Measurements from ENCODE around the gene HES4. TPM values are rescaled to one million over a fixed set of nuclear protein-coding genes. Genes with fewer than 3 reads are reported as not detected.

The HES4 gene
- total RNA-seq, 1 donor from 2014 or later, result 149 TPM

DNA sequence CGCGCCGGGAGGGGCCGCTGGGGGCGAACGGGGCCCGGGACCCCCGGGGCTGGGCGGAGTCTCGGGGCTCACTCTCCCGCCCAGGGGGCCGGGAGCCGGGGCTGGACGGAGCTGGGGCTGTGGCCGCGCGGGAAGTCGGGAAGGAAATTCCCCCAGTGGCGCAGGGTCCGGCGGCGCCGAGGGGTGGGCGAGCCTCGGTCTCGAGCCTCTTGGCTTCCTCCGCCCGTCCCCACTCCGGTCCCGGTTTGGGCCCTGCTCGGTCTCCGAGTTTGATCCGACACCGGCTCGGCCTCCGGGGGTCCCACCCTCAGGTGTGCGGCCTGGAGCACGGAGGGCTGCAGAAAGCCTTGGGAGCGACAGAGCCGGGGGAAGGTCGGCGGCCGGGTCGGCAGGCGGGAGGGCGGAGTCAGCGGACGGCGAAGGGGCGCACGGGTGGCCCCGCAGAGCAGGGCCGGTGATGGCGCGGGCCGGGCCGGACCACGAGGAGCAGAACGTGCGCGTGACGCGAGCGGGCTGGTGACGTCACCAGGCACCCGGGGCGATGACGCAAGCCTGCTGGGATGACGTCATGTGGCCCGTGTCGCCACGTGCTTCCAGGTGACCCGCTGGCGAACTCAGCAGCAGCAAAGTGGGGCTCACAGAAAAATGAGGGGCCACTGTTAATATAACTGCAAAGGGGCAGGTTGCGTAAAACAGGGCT, 610 bp upstream of the HES4 start:
- no peaks in the 10 kb centered on the region for H3K9me3 Mint-ChIP-seq (ENCODE audit: unreplicated experiment)
- peaks cover 34% of the 10 kb centered on the region for H4K20me1 ChIP-seq (ENCODE audit: insufficient read depth, low read length)
- no peaks in the 10 kb centered on the region for H3K36me3 ChIP-seq (ENCODE audit: insufficient read depth, low read length)
- DNase-seq (ENCODE audit: low read depth) (peak; percentile 71), FAIRE-seq (no peak)
- peaks cover 6% of the 10 kb centered on the region for H3K36me3 Mint-ChIP-seq (ENCODE audit: low read depth, unreplicated experiment)
- peak overlapping the region; percentile 67 for H3K4me3 ChIP-seq (ENCODE audit: insufficient read depth, low read depth, low read length)
- H3K4me2 ChIP-seq (ENCODE audit: low read length), result peak overlapping the region; percentile 95
- no peaks in the 10 kb centered on the region for H3K79me2 ChIP-seq (ENCODE audit: insufficient read depth, low read length)
- H3K4me3 Mint-ChIP-seq (ENCODE audit: unreplicated experiment), result peak overlapping the region; percentile 94
- TF ChIP-seq EZH2 (IDR thresholded peaks at IDR 0.05; ENCODE audit: insufficient read depth, low read length), result no peak
- TF ChIP-seq, protein P1, sequence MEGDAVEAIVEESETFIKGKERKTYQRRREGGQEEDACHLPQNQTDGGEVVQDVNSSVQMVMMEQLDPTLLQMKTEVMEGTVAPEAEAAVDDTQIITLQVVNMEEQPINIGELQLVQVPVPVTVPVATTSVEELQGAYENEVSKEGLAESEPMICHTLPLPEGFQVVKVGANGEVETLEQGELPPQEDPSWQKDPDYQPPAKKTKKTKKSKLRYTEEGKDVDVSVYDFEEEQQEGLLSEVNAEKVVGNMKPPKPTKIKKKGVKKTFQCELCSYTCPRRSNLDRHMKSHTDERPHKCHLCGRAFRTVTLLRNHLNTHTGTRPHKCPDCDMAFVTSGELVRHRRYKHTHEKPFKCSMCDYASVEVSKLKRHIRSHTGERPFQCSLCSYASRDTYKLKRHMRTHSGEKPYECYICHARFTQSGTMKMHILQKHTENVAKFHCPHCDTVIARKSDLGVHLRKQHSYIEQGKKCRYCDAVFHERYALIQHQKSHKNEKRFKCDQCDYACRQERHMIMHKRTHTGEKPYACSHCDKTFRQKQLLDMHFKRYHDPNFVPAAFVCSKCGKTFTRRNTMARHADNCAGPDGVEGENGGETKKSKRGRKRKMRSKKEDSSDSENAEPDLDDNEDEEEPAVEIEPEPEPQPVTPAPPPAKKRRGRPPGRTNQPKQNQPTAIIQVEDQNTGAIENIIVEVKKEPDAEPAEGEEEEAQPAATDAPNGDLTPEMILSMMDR (IDR thresholded peaks at IDR 0.05; ENCODE audit: insufficient read depth, low read depth, low read length), result no peak
- H3K27me3 Mint-ChIP-seq (ENCODE audit: low read depth, unreplicated experiment), result no peaks in the 10 kb centered on the region
- peaks cover 24% of the 10 kb centered on the region for H3K4me1 ChIP-seq (ENCODE audit: insufficient read depth, low read length)
- H3K9ac ChIP-seq (ENCODE audit: low read length), result peak overlapping the region; percentile 97
- peak overlapping the region; percentile 98 for H3K27ac ChIP-seq (ENCODE audit: low read depth, low read length)
- no peaks in the 10 kb centered on the region for H3K9me3 ChIP-seq (ENCODE audit: insufficient read depth, low read depth, low read length)
- H3K27ac Mint-ChIP-seq (ENCODE audit: unreplicated experiment), result peak overlapping the region; percentile 99
- no peaks in the 10 kb centered on the region for H3K27me3 ChIP-seq (ENCODE audit: insufficient read depth, low read length)
- peak overlapping the region; percentile 61 for H2AFZ ChIP-seq (ENCODE audit: low read depth, low read length)
- H3K4me1 Mint-ChIP-seq (ENCODE audit: low read depth, unreplicated experiment), result peaks cover 19% of the 10 kb centered on the region

- peak; percentile 78 for TF ChIP-seq EZH2 (IDR thresholded peaks at IDR 0.05; ENCODE audit: insufficient read depth, low read length)
- TF ChIP-seq, protein P1 (IDR thresholded peaks at IDR 0.05; ENCODE audit: insufficient read depth, low read depth, low read length), result no peak
- H3K4me1 ChIP-seq (ENCODE audit: insufficient read depth, low read length), result peaks cover 14% of the 10 kb centered on the region
- H3K27me3 ChIP-seq (ENCODE audit: insufficient read depth, low read length), result no peaks in the 10 kb centered on the region
- FAIRE-seq (no peak), DNase-seq (ENCODE audit: low read depth) (no peak)
- H3K27me3 Mint-ChIP-seq (ENCODE audit: low read depth, unreplicated experiment), result no peaks in the 10 kb centered on the region
- H3K4me2 ChIP-seq (ENCODE audit: low read length), result peak overlapping the region; percentile 95
- H3K4me3 ChIP-seq (ENCODE audit: insufficient read depth, low read depth, low read length), result peak overlapping the region; percentile 59
- H3K4me3 Mint-ChIP-seq (ENCODE audit: unreplicated experiment), result peak overlapping the region; percentile 79
- H3K27ac Mint-ChIP-seq (ENCODE audit: unreplicated experiment), result no peak overlapping the region
- no peaks in the 10 kb centered on the region for H3K9me3 Mint-ChIP-seq (ENCODE audit: unreplicated experiment)
- no peaks in the 10 kb centered on the region for H3K36me3 ChIP-seq (ENCODE audit: insufficient read depth, low read length)
- no peaks in the 10 kb centered on the region for H3K79me2 ChIP-seq (ENCODE audit: insufficient read depth, low read length)
- peaks cover 27% of the 10 kb centered on the region for H4K20me1 ChIP-seq (ENCODE audit: insufficient read depth, low read length)
- H3K9ac ChIP-seq (ENCODE audit: low read length), result peak overlapping the region; percentile 97
- H3K9me3 ChIP-seq (ENCODE audit: insufficient read depth, low read depth, low read length), result no peaks in the 10 kb centered on the region
- no peak overlapping the region for H2AFZ ChIP-seq (ENCODE audit: low read depth, low read length)
- H3K27ac ChIP-seq (ENCODE audit: low read depth, low read length), result peak overlapping the region; percentile 42
- peaks cover 9% of the 10 kb centered on the region for H3K4me1 Mint-ChIP-seq (ENCODE audit: low read depth, unreplicated experiment)
- peaks cover 8% of the 10 kb centered on the region for H3K36me3 Mint-ChIP-seq (ENCODE audit: low read depth, unreplicated experiment)
Observed at GRCh38 chr1:998995-999724, 737 bp downstream of the HES4 start.

DNA sequence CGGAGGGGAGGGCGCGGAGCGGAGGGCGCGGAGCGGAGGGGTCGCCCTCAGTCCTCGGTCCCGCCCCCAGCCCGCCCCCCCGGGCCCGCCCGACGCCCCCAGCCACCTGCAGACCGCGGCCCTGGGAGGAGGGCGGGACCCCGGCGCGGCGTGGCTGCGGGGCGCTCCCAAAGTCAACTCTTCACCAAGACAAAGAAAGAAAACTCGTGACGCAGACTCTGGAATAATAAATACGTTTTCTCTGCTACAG, 1.2 kb downstream of the HES4 start:
- peak overlapping the region; percentile 97 for H3K9ac ChIP-seq (ENCODE audit: low read length)
- no peak for FAIRE-seq
- peak overlapping the region; percentile 70 for H3K4me3 Mint-ChIP-seq (ENCODE audit: unreplicated experiment)
- H3K4me2 ChIP-seq (ENCODE audit: low read length), result peak overlapping the region; percentile 95
- DNase-seq (ENCODE audit: low read depth), result no peak
- no peaks in the 10 kb centered on the region for H3K27me3 Mint-ChIP-seq (ENCODE audit: low read depth, unreplicated experiment)
- H2AFZ ChIP-seq (ENCODE audit: low read depth, low read length), result no peak overlapping the region
- TF ChIP-seq EZH2 (IDR thresholded peaks at IDR 0.05; ENCODE audit: insufficient read depth, low read length), result no peak
- TF ChIP-seq, protein P1 (IDR thresholded peaks at IDR 0.05; ENCODE audit: insufficient read depth, low read depth, low read length), result no peak
- peaks cover 14% of the 10 kb centered on the region for H3K4me1 ChIP-seq (ENCODE audit: insufficient read depth, low read length)
- H4K20me1 ChIP-seq (ENCODE audit: insufficient read depth, low read length), result peaks cover 25% of the 10 kb centered on the region
- H3K27me3 ChIP-seq (ENCODE audit: insufficient read depth, low read length), result no peaks in the 10 kb centered on the region
- no peaks in the 10 kb centered on the region for H3K9me3 ChIP-seq (ENCODE audit: insufficient read depth, low read depth, low read length)
- no peaks in the 10 kb centered on the region for H3K79me2 ChIP-seq (ENCODE audit: insufficient read depth, low read length)
- H3K36me3 ChIP-seq (ENCODE audit: insufficient read depth, low read length), result no peaks in the 10 kb centered on the region
- H3K36me3 Mint-ChIP-seq (ENCODE audit: low read depth, unreplicated experiment), result peaks cover 8% of the 10 kb centered on the region
- peak overlapping the region; percentile 59 for H3K4me3 ChIP-seq (ENCODE audit: insufficient read depth, low read depth, low read length)
- no peak overlapping the region for H3K27ac Mint-ChIP-seq (ENCODE audit: unreplicated experiment)
- no peaks in the 10 kb centered on the region for H3K9me3 Mint-ChIP-seq (ENCODE audit: unreplicated experiment)
- peaks cover 9% of the 10 kb centered on the region for H3K4me1 Mint-ChIP-seq (ENCODE audit: low read depth, unreplicated experiment)
- H3K27ac ChIP-seq (ENCODE audit: low read depth, low read length), result no peak overlapping the region
